Spleen (tissue), 7 donors: ENCODE data around the gene ZFP2.

ENCODE experiments used
- POLR2A ChIP-seq, 3 donors: fragments of 450-650 bp; IDR thresholded peaks; one replicate each; pipeline ENCODE4 v1.5.1; 2017; ENCODE audit warnings: antibody characterized with exemption in 3 of 3, mild to moderate bottlenecking in 1 of 3
- POLR2AphosphoS5 ChIP-seq, 3 donors: sonication (generic); formaldehyde crosslinking; IDR thresholded peaks; one replicate each; pipeline ENCODE4 v1.5.1; 2017; ENCODE audit warnings: antibody characterized with exemption in 3 of 3
- TF ChIP-seq, protein P1 (sequence below), 11 experiments: fragments of 200-600 bp in 7 of 11; fragments of 450-650 bp in 4 of 11; sonication (generic) in 4 of 11; IDR thresholded peaks in 8 of 11; conservative IDR thresholded peaks in 3 of 11; 1 replicate in 7 of 11; 2 replicates in 4 of 11; pipeline versions ENCODE4 v1.4.0 to v1.8.0; 2016 to 2021; ENCODE audit warnings: antibody characterized with exemption in 11 of 11, inconsistent platforms in 4 of 11, mild to moderate bottlenecking in 1 of 11
- donor health status: DM: no; HTN: no; CAD: no; lungs with moderate emphysema.
- donor health status: DM: no; HTN: no; CAD: no.
- donor health status: DM: no; HTN: no; CAD: no.

DNA sequence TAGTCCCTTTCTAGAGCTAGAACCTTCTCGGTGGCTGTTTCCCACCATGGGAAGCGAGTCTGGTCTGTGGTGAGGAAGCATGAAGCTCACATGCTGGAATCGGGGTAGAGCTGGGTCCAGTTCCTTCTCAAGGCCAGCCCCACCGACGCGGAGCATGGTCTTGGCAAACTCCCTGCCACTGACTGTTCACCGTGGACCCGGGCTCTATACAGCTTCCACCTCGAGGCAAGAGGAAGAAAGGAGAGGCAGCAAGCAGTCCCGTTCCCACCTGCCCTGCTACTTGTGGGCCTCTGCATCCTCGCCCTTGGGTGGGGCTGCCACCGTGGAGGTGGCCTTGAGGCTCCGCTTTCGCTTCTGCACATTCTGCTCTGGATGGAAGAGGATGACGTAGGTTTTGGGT lies 85.7 kb downstream of the ZFP2 start:
- TF ChIP-seq POLR2A (IDR thresholded peaks at IDR 0.05) (no peak), POLR2AphosphoS5 (IDR thresholded peaks at IDR 0.05) (no peak)
- TF ChIP-seq, protein P1, sequence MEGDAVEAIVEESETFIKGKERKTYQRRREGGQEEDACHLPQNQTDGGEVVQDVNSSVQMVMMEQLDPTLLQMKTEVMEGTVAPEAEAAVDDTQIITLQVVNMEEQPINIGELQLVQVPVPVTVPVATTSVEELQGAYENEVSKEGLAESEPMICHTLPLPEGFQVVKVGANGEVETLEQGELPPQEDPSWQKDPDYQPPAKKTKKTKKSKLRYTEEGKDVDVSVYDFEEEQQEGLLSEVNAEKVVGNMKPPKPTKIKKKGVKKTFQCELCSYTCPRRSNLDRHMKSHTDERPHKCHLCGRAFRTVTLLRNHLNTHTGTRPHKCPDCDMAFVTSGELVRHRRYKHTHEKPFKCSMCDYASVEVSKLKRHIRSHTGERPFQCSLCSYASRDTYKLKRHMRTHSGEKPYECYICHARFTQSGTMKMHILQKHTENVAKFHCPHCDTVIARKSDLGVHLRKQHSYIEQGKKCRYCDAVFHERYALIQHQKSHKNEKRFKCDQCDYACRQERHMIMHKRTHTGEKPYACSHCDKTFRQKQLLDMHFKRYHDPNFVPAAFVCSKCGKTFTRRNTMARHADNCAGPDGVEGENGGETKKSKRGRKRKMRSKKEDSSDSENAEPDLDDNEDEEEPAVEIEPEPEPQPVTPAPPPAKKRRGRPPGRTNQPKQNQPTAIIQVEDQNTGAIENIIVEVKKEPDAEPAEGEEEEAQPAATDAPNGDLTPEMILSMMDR (IDR thresholded peaks at IDR 0.05 in 8 of 11, conservative IDR thresholded peaks at IDR 0.05 in 3 of 11), result no peak
